WTC11 (cell line): ENCODE measurements around the gene EID2B. TPM values are rescaled to one million over a fixed set of nuclear protein-coding genes. Genes with fewer than 3 reads are reported as not detected.

Experiments
- ARID4B ChIP-seq: sonication (generic); formaldehyde crosslinking; IDR thresholded peaks from 2 replicates; pipeline ENCODE4 v1.8.0; 2023; ENCODE audit warnings: missing genetic modification reagents, mild to moderate bottlenecking, borderline replicate concordance
- ATF1 ChIP-seq: sonication (generic); formaldehyde crosslinking; IDR thresholded peaks from 2 replicates; pipeline ENCODE4 v1.8.1; 2023; ENCODE audit warnings: mild to moderate bottlenecking, moderate library complexity, missing genetic modification reagents
- CTCF ChIP-seq: fragments of 200-600 bp; IDR thresholded peaks from 2 replicates; pipeline ENCODE4 v1.8.0; 2022; ENCODE audit warnings: antibody characterized with exemption
- E2F1 ChIP-seq: sonication (generic); formaldehyde crosslinking; IDR thresholded peaks from 2 replicates; pipeline ENCODE4 v1.8.0; 2022; ENCODE audit warnings: mild to moderate bottlenecking, missing genetic modification reagents
- E2F4 ChIP-seq: sonication (generic); formaldehyde crosslinking; IDR thresholded peaks from 2 replicates; pipeline ENCODE4 v1.8.1; 2022; ENCODE audit warnings: low read depth, mild to moderate bottlenecking, moderate library complexity, missing genetic modification reagents, borderline replicate concordance
- GABPB1 ChIP-seq: sonication (generic); formaldehyde crosslinking; IDR thresholded peaks from 2 replicates; pipeline ENCODE4 v1.8.1; 2023; ENCODE audit warnings: mild to moderate bottlenecking, missing genetic modification reagents
- GRHL2 ChIP-seq: fragments of 250-450 bp; sonication (Bioruptor Pico); IDR thresholded peaks from 2 replicates; pipeline ENCODE4 v1.8.0; 2022; ENCODE audit warnings: mild to moderate bottlenecking, moderate library complexity; ENCODE audit not compliant: insufficient replicate concordance, severe bottlenecking
- HMGA2 ChIP-seq: fragments of 250-450 bp; sonication (Bioruptor Pico); IDR thresholded peaks from 2 replicates; pipeline ENCODE4 v1.4.0; 2021; ENCODE audit warnings: mild to moderate bottlenecking, moderate library complexity
- HMGXB4 ChIP-seq: sonication (generic); formaldehyde crosslinking; IDR thresholded peaks from 2 replicates; pipeline ENCODE4 v1.8.1; 2023; ENCODE audit warnings: mild to moderate bottlenecking, moderate library complexity, missing genetic modification reagents
- JAZF1 ChIP-seq: fragments of 250-450 bp; sonication (Bioruptor Pico); IDR thresholded peaks from 2 replicates; pipeline ENCODE4 v1.9.0; 2021; ENCODE audit warnings: moderate library complexity, mild to moderate bottlenecking, inconsistent platforms
- MYBL2 ChIP-seq: sonication (generic); formaldehyde crosslinking; IDR thresholded peaks from 2 replicates; pipeline ENCODE4 v1.8.1; 2023; ENCODE audit warnings: mild to moderate bottlenecking, moderate library complexity, missing genetic modification reagents
- NR3C1 ChIP-seq: sonication (generic); formaldehyde crosslinking; conservative IDR thresholded peaks from 2 replicates; pipeline ENCODE4 v1.8.1; 2023; ENCODE audit warnings: low read depth, mild to moderate bottlenecking, missing genetic modification reagents
- PRDM15 ChIP-seq: sonication (generic); formaldehyde crosslinking; IDR thresholded peaks from 2 replicates; pipeline ENCODE4 v1.8.0; 2022; ENCODE audit warnings: missing genetic modification reagents
- PREB ChIP-seq: sonication (generic); formaldehyde crosslinking; IDR thresholded peaks from 2 replicates; pipeline ENCODE4 v1.8.1; 2022; ENCODE audit warnings: mild to moderate bottlenecking, missing genetic modification reagents, moderate library complexity, borderline replicate concordance
- RORB ChIP-seq: fragments of 250-450 bp; sonication (Bioruptor Pico); IDR thresholded peaks from 2 replicates; pipeline ENCODE4 v1.9.0; 2021; ENCODE audit warnings: mild to moderate bottlenecking
- TP53 ChIP-seq: sonication (generic); formaldehyde crosslinking; IDR thresholded peaks from 2 replicates; pipeline ENCODE4 v1.8.1; 2023; ENCODE audit warnings: mild to moderate bottlenecking, missing genetic modification reagents
- ZNF317 ChIP-seq: sonication (generic); formaldehyde crosslinking; IDR thresholded peaks from 2 replicates; pipeline ENCODE4 v1.8.1; 2023; ENCODE audit warnings: low read depth, mild to moderate bottlenecking, moderate library complexity, missing genetic modification reagents, borderline replicate concordance
- ZNF396 ChIP-seq: fragments of 250-450 bp; sonication (Bioruptor Pico); IDR thresholded peaks from 2 replicates; pipeline ENCODE4 v1.8.0; 2021; ENCODE audit warnings: mild to moderate bottlenecking, moderate library complexity, borderline replicate concordance
- total RNA-seq: library from RNA; stranded (reverse); gene quantifications from 3 replicates; pipeline ENCODE4 v1.2.3, GENCODE V29; 2021

EID2B gene
- total RNA-seq, 1 experiment from 2014 or later: 3.6 TPM

- peak; percentile 75 for TF ChIP-seq PRDM15 (CRISPR knock-in tag)
- 0 out of 2 replicates have a peak, but pooled peaks have one; percentile 71 for TF ChIP-seq PREB
- TF ChIP-seq RORB (CRISPR knock-in tag): no peak
- peak; percentile 94 for TF ChIP-seq E2F4 (CRISPR knock-in tag)
- TF ChIP-seq ZNF396 (CRISPR knock-in tag): no peak
- peak; percentile 98 for TF ChIP-seq MYBL2 (CRISPR knock-in tag)
- TF ChIP-seq JAZF1 (CRISPR knock-in tag): no peak
- no peak for TF ChIP-seq CTCF
- TF ChIP-seq HMGXB4: peak; percentile 88
- peak; percentile 99 for TF ChIP-seq NR3C1
- peak; percentile 98 for TF ChIP-seq ATF1 (CRISPR knock-in tag)
- peak; percentile 85 for TF ChIP-seq ZNF317
- peak; percentile 100 for TF ChIP-seq TP53
- TF ChIP-seq ARID4B (CRISPR knock-in tag): peak; percentile 99
- peak; percentile 71 for TF ChIP-seq GABPB1 (CRISPR knock-in tag)
- peak; percentile 96 for TF ChIP-seq E2F1 (CRISPR knock-in tag)
- TF ChIP-seq HMGA2 (CRISPR knock-in tag): no peak
- TF ChIP-seq GRHL2 (CRISPR knock-in tag): no peak
Measured at GRCh38 chr19:39506944-39507714, 25.5 kb downstream of the EID2B start (continued).
